ENCODE results near the gene ALX3. TPM values are rescaled to one million over a fixed set of nuclear protein-coding genes. Genes with fewer than 3 reads are reported as not detected.

Gene ALX3
- total and polyA plus RNA-seq, 2 of the 8 experiments (the other 6 are each of a cell fraction or from before 2014, with no cell fraction given): 0.20 TPM; not detected in 1

DNA sequence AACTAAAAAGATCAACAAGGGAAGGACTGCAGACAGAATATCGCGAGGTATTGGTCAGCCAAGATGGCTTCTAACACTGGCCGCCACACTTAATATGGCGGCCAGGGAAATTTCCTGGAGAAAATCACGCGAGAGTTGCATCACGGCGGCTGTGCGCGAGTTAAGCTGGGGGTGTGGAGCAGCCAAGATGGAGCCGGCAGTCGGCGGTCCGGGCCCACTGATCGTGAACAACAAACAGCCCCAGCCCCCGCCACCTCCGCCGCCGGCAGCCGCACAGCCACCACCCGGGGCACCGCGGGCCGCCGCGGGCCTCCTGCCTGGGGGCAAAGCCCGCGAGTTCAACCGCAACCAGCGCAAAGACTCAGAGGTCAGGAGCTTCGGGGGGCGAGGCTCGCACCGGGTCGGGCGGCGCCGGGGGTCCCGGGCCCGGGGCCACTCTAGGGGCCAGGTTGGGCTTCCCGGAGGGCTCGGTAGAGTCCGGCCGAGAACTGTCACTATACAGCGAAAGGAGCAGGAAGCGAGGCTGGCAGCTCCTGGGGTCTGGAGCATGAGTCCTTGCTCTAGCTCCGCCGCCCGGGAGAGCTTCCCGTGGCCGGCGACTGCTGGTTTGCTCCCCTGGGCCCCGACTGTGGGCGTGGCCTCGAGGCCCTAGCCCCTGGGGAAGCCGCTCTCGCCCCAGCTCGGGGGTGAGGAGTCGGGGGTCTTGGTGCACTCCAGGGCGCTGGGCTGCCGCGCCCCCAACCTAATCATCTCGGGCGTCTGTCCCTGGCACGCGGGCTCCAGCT is 35.8 kb downstream of the ALX3 start, which contains the start of gene STRIP1:
Gene STRIP1 (plus strand): TSS at position 174 of the 785 bp plus-strand sequence. CDS start 14 bp downstream, at position 188.
- DNase-seq (ENCODE audit: low read depth in 1 of 2, low spot score in 2 of 2): peak; percentile 80 to 92
- Histone ChIP-seq H4K91ac (replicated peaks; ENCODE audit: insufficient read length, low read length) (no peak within 1 kb of the TSS), H3K36me3 (ENCODE audit: control insufficient read depth in 2 of 4, insufficient read depth in 4 of 4, low read length in 3 of 4) (peaks cover 13 to 24% (median 18%) of the 10 kb centered on the region in 4 experiments), H3K14ac (ENCODE audit: insufficient read length) (no peak within 1 kb of the TSS), H3K79me1 (ENCODE audit: low read depth, low read length) (peaks cover 6% of the 10 kb centered on the region; the same call in 1 of the 2 replicates), H2BK15ac (ENCODE audit: low read length) (0 out of 2 replicates have a peak within 1 kb of the TSS, but pooled peaks have one; percentile 13), H3K4ac (replicated peaks; ENCODE audit: insufficient read length, low read depth, low read length) (peak within 1 kb of the TSS; percentile 15), H3K27me3 (replicated peaks in 1 of 4; ENCODE audit: control insufficient read depth in 3 of 4, extremely low read depth in 1 of 4, insufficient read depth in 3 of 4, low read length in 3 of 4) (no peaks in the 10 kb centered on the region), H4K20me1 (replicated peaks in 1 of 2; ENCODE audit: control insufficient read depth in 1 of 2, insufficient read depth in 2 of 2, low read length in 2 of 2) (peaks cover 0 to 8% of the 10 kb centered on the region in 2 experiments), H3K23ac (ENCODE audit: insufficient read length) (no peak within 1 kb of the TSS), H4K5ac (ENCODE audit: insufficient read length, low read depth, low read length) (peak within 1 kb of the TSS; percentile 35), H3K27ac (ENCODE audit: low read depth, low read length) (peak within 1 kb of the TSS; percentile 52; the same call in 1 of the 2 replicates), H2BK120ac (replicated peaks; ENCODE audit: low read depth, low read length) (no peak within 1 kb of the TSS), H3K4me3 (ENCODE audit: extremely low read depth in 1 of 4, insufficient read depth in 2 of 4, low read depth in 3 of 4, low read length in 4 of 4) (peak within 1 kb of the TSS; percentile 71 to 97 (median 81)), H3K9me3 (ENCODE audit: insufficient read depth in 2 of 2, low read depth in 1 of 2, low read length in 1 of 2) (no peaks in the 10 kb centered on the region), H3K9ac (replicated peaks in 1 of 4; ENCODE audit: extremely low read depth in 1 of 4, low read depth in 3 of 4, low read length in 3 of 4) (peak within 1 kb of the TSS; percentile 81 to 99 (median 84)), H3K56ac (replicated peaks; ENCODE audit: insufficient read length, low read depth, low read length) (peak within 1 kb of the TSS; percentile 7), H3K4me1 (replicated peaks in 1 of 4; ENCODE audit: control insufficient read depth in 3 of 4, insufficient read depth in 4 of 4, low read length in 3 of 4) (peaks cover 0 to 9% (median 5%) of the 10 kb centered on the region in 4 experiments; a peak in 4 of 7 replicates), H2BK12ac (ENCODE audit: low read depth, low read length) (no peak within 1 kb of the TSS), H3K4me2 (ENCODE audit: insufficient read depth in 1 of 2, low read depth in 2 of 2, low read length in 2 of 2) (peak within 1 kb of the TSS; percentile 92), H3K23me2 (ENCODE audit: low read depth, low read length) (peaks cover 7% of the 10 kb centered on the region; the same call in 1 of the 2 replicates), H2BK20ac (ENCODE audit: low read length) (no peak within 1 kb of the TSS), H2AFZ (ENCODE audit: low read length) (peak within 1 kb of the TSS; percentile 94), H3K79me2 (ENCODE audit: control insufficient read depth in 1 of 2, insufficient read depth in 2 of 2, low read length in 2 of 2) (peaks cover 9 to 27% of the 10 kb centered on the region in 2 experiments), H4K8ac (ENCODE audit: extremely low read depth, insufficient read depth, low read length) (peak within 1 kb of the TSS; percentile 99; the same call in 1 of the 2 replicates), H2BK5ac (ENCODE audit: low read depth, low read length) (peak within 1 kb of the TSS; percentile 63), H3K18ac (ENCODE audit: extremely low read depth, low read length) (peak within 1 kb of the TSS; percentile 56; the same call in 1 of the 2 replicates), H2AK5ac (ENCODE audit: low read depth, low read length) (peak within 1 kb of the TSS; percentile 46; the same call in 1 of the 2 replicates)
- 1% methylated on average over 63 of the region's 66 CpGs; no CpG with 5 or more reads in 1 of the 2 experiments for WGBS, 2 experiments (ENCODE audit: extremely low coverage in 1 of 2, insufficient coverage in 1 of 2, insufficient read length in 1 of 2, insufficient replicate concordance in 2 of 2, low coverage in 1 of 2, low lambda C conversion rate in 2 of 2, missing lambda C conversion rate in 1 of 2)
- peak; percentile 24 for FAIRE-seq
- POLR2A ChIA-PET (ENCODE audit: partially characterized antibody): interaction anchor here (0.6 to 2.3 kb wide), 20 partner anchors 8 to 306 kb away, joined by 3 to 13 read pairs (median 4); partner anchors contain the start of genes AHCYL1, ALX3 and RBM15
- CTCF ChIA-PET (ENCODE audit: partially characterized antibody): interaction anchor here (0.9 to 40.7 kb wide), 7 partner anchors 12 to 377 kb away, joined by 3 to 1450 read pairs (median 5); partner anchors contain the start of genes AHCYL1 and ALX3
- TF ChIP-seq SP1 (IDR thresholded peaks at IDR 0.05; ENCODE audit: low read depth, low read length): peak; percentile 74
- peak; percentile 80 for TF ChIP-seq TBP (IDR thresholded peaks at IDR 0.05; ENCODE audit: low read depth, low read length)
- peak; percentile 86 for TF ChIP-seq SIX5 (IDR thresholded peaks at IDR 0.05; ENCODE audit: low read depth, low read length)
- no peak for TF ChIP-seq GTF2F1 (IDR thresholded peaks at IDR 0.05; ENCODE audit: borderline replicate concordance, low read depth, low read length)
- TF ChIP-seq RAD21 (IDR thresholded peaks at IDR 0.05 in 1 of 2, conservative IDR thresholded peaks at IDR 0.05 in 1 of 2; ENCODE audit: low read depth in 2 of 2, low read length in 2 of 2): no peak
- TF ChIP-seq NRF1 (IDR thresholded peaks at IDR 0.05; ENCODE audit: low read depth, low read length): no peak
- TF ChIP-seq, protein P1, sequence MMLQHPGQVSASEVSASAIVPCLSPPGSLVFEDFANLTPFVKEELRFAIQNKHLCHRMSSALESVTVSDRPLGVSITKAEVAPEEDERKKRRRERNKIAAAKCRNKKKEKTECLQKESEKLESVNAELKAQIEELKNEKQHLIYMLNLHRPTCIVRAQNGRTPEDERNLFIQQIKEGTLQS (IDR thresholded peaks at IDR 0.05; ENCODE audit: insufficient read depth, low read depth, low read length): no peak
- TF ChIP-seq CBX8 (IDR thresholded peaks at IDR 0.05; ENCODE audit: borderline replicate concordance, low read depth, low read length): no peak
- no peak for TF ChIP-seq HDAC2 (IDR thresholded peaks at IDR 0.05; ENCODE audit: borderline replicate concordance in 1 of 2, low read depth in 2 of 2, low read length in 2 of 2)

All from H1 (cell line).